Vagina (tissue), 2 donors: ENCODE measurements around the gene SPART.
A peak's percentile ranks its signal among the peaks of the same experiment; 100 is the strongest.

Experiments
- POLR2A ChIP-seq, 2 donors: fragments of 450-650 bp; IDR thresholded peaks; one replicate each; pipeline ENCODE4 v1.6.1; 2017; ENCODE audit warnings: antibody characterized with exemption in 2 of 2, mild to moderate bottlenecking in 2 of 2, moderate library complexity in 2 of 2
- POLR2AphosphoS5 ChIP-seq, 2 donors: sonication (generic); formaldehyde crosslinking; IDR thresholded peaks; one replicate each; pipeline ENCODE4 v1.9.0; 2017; ENCODE audit warnings: antibody characterized with exemption in 2 of 2, mild to moderate bottlenecking in 2 of 2, low read depth in 1 of 2; ENCODE audit not compliant: insufficient read depth in 1 of 2
- TF ChIP-seq, protein P1 (sequence below), 3 experiments: fragments of 450-650 bp in 2 of 3; fragments of 200-600 bp in 1 of 3; sonication (generic) in 1 of 3; IDR thresholded peaks; one replicate each; pipeline ENCODE4 v1.5.1; 2017 to 2019; ENCODE audit warnings: antibody characterized with exemption in 3 of 3, mild to moderate bottlenecking in 2 of 3, moderate library complexity in 2 of 3

DNA sequence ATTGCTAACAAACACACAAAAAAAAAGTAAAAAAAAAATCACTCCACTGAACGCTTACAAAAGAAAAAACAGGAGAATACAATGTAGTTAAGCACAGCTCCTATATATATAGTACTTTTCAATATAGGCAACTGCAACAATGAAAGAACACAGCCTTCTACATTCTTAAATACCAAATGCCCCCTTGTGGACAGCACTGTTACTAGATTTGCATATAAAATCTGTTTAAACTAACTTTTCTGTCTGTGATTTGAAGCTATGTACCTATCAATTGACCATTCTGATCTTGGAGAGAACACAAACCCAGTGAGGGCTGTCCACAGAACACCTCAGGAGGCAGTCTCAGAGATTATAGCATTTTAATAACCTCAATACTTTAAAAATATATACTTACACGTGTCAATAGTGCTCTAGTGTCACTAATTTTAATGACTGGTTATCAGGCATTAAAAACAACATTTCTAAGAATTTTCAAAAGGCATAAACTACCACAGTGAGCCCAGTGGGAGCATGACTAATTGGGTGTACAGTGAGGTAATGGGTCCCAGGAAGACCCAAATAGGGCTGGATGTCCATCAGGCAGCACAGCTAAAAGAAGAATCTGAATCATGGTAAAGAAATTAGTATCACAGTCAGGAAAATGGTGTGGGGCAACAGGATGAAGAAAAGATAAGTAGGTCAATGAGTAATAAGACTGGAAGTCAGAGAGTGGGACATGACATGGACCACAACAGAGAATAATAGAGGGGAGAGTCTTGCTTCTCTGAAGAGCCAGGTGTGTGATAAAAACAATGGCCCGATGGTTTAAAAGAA is 70.8 kb downstream of the SPART start:
- TF ChIP-seq, protein P1, sequence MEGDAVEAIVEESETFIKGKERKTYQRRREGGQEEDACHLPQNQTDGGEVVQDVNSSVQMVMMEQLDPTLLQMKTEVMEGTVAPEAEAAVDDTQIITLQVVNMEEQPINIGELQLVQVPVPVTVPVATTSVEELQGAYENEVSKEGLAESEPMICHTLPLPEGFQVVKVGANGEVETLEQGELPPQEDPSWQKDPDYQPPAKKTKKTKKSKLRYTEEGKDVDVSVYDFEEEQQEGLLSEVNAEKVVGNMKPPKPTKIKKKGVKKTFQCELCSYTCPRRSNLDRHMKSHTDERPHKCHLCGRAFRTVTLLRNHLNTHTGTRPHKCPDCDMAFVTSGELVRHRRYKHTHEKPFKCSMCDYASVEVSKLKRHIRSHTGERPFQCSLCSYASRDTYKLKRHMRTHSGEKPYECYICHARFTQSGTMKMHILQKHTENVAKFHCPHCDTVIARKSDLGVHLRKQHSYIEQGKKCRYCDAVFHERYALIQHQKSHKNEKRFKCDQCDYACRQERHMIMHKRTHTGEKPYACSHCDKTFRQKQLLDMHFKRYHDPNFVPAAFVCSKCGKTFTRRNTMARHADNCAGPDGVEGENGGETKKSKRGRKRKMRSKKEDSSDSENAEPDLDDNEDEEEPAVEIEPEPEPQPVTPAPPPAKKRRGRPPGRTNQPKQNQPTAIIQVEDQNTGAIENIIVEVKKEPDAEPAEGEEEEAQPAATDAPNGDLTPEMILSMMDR (IDR thresholded peaks at IDR 0.05), result peak; percentile 52 to 65 (median 62)
- TF ChIP-seq POLR2A (IDR thresholded peaks at IDR 0.05) (no peak), POLR2AphosphoS5 (IDR thresholded peaks at IDR 0.05; ENCODE audit: insufficient read depth in 1 of 2, low read depth in 1 of 2) (no peak)
